HK-2 (cell line): ENCODE measurements around the gene SHF.
"Not testable (repeated sequence)": the region's sequence is repeated elsewhere in the genome, so short reads cannot be mapped to it uniquely, and the experiment has no call there.

ENCODE experiments used
- DNase-seq: peaks from one replicate; pipeline ENCODE4 v3.0.0-alpha.2; 2018; ENCODE audit not compliant: unreplicated experiment

The SHF gene

GRCh38 chr15:45187894-45188830, at the start of gene SHF:
Gene SHF (minus strand): TSS chr15:45187966. CDS start chr15:45187951, 15 bp downstream.
- DNase-seq, result no peak

- DNase-seq, result not testable (repeated sequence)
These were observed 49.0 kb upstream of the SHF start for GRCh38 chr15:45236806-45237205.

GRCh38 chr15:45234562-45235235, 46.9 kb upstream of the SHF start:
- DNase-seq, result no peak

- no peak for DNase-seq
These were observed 44.2 kb upstream of the SHF start for GRCh38 chr15:45231864-45232562.

- DNase-seq, result no peak
These were observed 43.4 kb upstream of the SHF start for GRCh38 chr15:45231132-45231531.

GRCh38 chr15:45230245-45230965, 42.6 kb upstream of the SHF start:
- DNase-seq, result no peak

GRCh38 chr15:45228931-45229330, 41.2 kb upstream of the SHF start:
- DNase-seq, result no peak

GRCh38 chr15:45225506-45226273, 37.9 kb upstream of the SHF start:
- no peak for DNase-seq

GRCh38 chr15:45224621-45225217, 37.0 kb upstream of the SHF start:
- DNase-seq, result no peak

- DNase-seq, result no peak
These were observed 34.2 kb upstream of the SHF start for GRCh38 chr15:45221967-45222366.

GRCh38 chr15:45221053-45221599, 33.4 kb upstream of the SHF start:
- no peak for DNase-seq

GRCh38 chr15:45212493-45212892, 24.7 kb upstream of the SHF start:
- no peak for DNase-seq

- peak; percentile 41 for DNase-seq
These were observed 17.4 kb upstream of the SHF start for GRCh38 chr15:45205192-45205591.

GRCh38 chr15:45203182-45203581, 15.4 kb upstream of the SHF start:
- no peak for DNase-seq

- no peak for DNase-seq
These were observed 14.1 kb upstream of the SHF start for GRCh38 chr15:45201869-45202268.

GRCh38 chr15:45201557-45201859, 13.7 kb upstream of the SHF start:
- no peak for DNase-seq

GRCh38 chr15:45200799-45201556, 13.2 kb upstream of the SHF start:
- DNase-seq, result peak; percentile 89

- peak; percentile 93 for DNase-seq
These were observed 12.4 kb upstream of the SHF start for GRCh38 chr15:45200001-45200798.
